Tongue (tissue), 2 donors: ENCODE measurements around the gene CHMP4A. TPM values are rescaled to one million over a fixed set of nuclear protein-coding genes. Genes with fewer than 3 reads are reported as not detected.
A peak's percentile ranks its signal among the peaks of the same experiment; 100 is the strongest.
"Not testable (repeated sequence)": the region's sequence is repeated elsewhere in the genome, so short reads cannot be mapped to it uniquely, and the experiment has no call there.

Experiments
- DNase-seq: peaks from one replicate; pipeline ENCODE4 v3.0.0-alpha.2; 2015
- total RNA-seq: library from RNA; depleted of rRNA; stranded (reverse); fragments of >200 nt; gene quantifications from one replicate; pipeline ENCODE4 v1.2.3, GENCODE V29; 2014

Gene CHMP4A
- total RNA-seq, 1 donor from 2014 or later: 47.6 TPM

- no peak for DNase-seq
Observed at GRCh38 chr14:24246765-24247212, 33.5 kb upstream of the CHMP4A start.

GRCh38 chr14:24245350-24245749 lies 32.1 kb upstream of the CHMP4A start:
- DNase-seq: not testable (repeated sequence)

GRCh38 chr14:24243336-24243836 lies 30.1 kb upstream of the CHMP4A start:
- no peak for DNase-seq

GRCh38 chr14:24241829-24242443 lies 28.6 kb upstream of the CHMP4A start:
- peak; percentile 97 for DNase-seq

GRCh38 chr14:24240110-24240918 lies 27.0 kb upstream of the CHMP4A start:
- DNase-seq: no peak

- no peak for DNase-seq
Observed at GRCh38 chr14:24238527-24239037, 25.3 kb upstream of the CHMP4A start.

- no peak for DNase-seq
Observed at GRCh38 chr14:24238123-24238522, 24.8 kb upstream of the CHMP4A start.

- no peak for DNase-seq
Observed at GRCh38 chr14:24237463-24237955, 24.2 kb upstream of the CHMP4A start.

- DNase-seq: no peak
Observed at GRCh38 chr14:24236689-24237462, 23.6 kb upstream of the CHMP4A start.

- DNase-seq: no peak
Observed at GRCh38 chr14:24235804-24236688, 22.8 kb upstream of the CHMP4A start.

- no peak for DNase-seq
Observed at GRCh38 chr14:24234095-24235005, 21.1 kb upstream of the CHMP4A start.

- DNase-seq: no peak
Observed at GRCh38 chr14:24233538-24233866, 20.2 kb upstream of the CHMP4A start.

- DNase-seq: peak; percentile 22
Observed at GRCh38 chr14:24232645-24233537, 19.6 kb upstream of the CHMP4A start, which contains the start of gene GMPR2. Gene GMPR2, plus strand, starts transcription at chr14:24232929. Its CDS starts 325 bp downstream, at chr14:24233254.

- peak; percentile 96 for DNase-seq
Observed at GRCh38 chr14:24232121-24232644, 18.9 kb upstream of the CHMP4A start, which contains the start of gene NEDD8. Gene NEDD8, minus strand, starts transcription at chr14:24232367. Its CDS starts 100 bp downstream, at chr14:24232267.

GRCh38 chr14:24231263-24232120 lies 18.2 kb upstream of the CHMP4A start:
- DNase-seq: no peak

- no peak for DNase-seq
Observed at GRCh38 chr14:24228902-24229301, 15.6 kb upstream of the CHMP4A start.

GRCh38 chr14:24226473-24226872 lies 13.2 kb upstream of the CHMP4A start:
- no peak for DNase-seq

GRCh38 chr14:24224618-24225071 lies 11.4 kb upstream of the CHMP4A start:
- no peak for DNase-seq
